Stimulated activated CD8-positive, alpha-beta memory T cell treated with anti-CD3 and anti-CD28 coated beads, Interleukin-7, amount 100 ng/mL, for 24 hours (primary cell): Measurements from ENCODE around the gene OSBPL3.

Experiments used
- DNase-seq: peaks from one replicate; pipeline ENCODE4 v3.0.0-alpha.2; 2020; ENCODE audit warnings: low read depth

The OSBPL3 gene

GRCh38 chr7:24862461-24862860, 117.5 kb downstream of the OSBPL3 start:
- DNase-seq: no peak

- no peak for DNase-seq
Observed at GRCh38 chr7:24861336-24861735, 118.6 kb downstream of the OSBPL3 start.

- DNase-seq: no peak
Observed at GRCh38 chr7:24860611-24861010, 119.4 kb downstream of the OSBPL3 start.

- DNase-seq: no peak
Observed at GRCh38 chr7:24858108-24858977, 121.6 kb downstream of the OSBPL3 start.

- no peak for DNase-seq
Observed at GRCh38 chr7:24857623-24858022, 122.4 kb downstream of the OSBPL3 start.

- DNase-seq: no peak
Observed at GRCh38 chr7:24854866-24855265, 125.1 kb downstream of the OSBPL3 start.

GRCh38 chr7:24851786-24852185, 128.2 kb downstream of the OSBPL3 start:
- DNase-seq: no peak

GRCh38 chr7:24848878-24849277, 131.1 kb downstream of the OSBPL3 start:
- DNase-seq: no peak

GRCh38 chr7:24847754-24848153, 132.2 kb downstream of the OSBPL3 start:
- no peak for DNase-seq

GRCh38 chr7:24843821-24844434, 136.1 kb downstream of the OSBPL3 start:
- no peak for DNase-seq

- DNase-seq: no peak
Observed at GRCh38 chr7:24842449-24843241, 137.3 kb downstream of the OSBPL3 start.

- DNase-seq: no peak
Observed at GRCh38 chr7:24842029-24842428, 137.9 kb downstream of the OSBPL3 start.

GRCh38 chr7:24840563-24840962, 139.4 kb downstream of the OSBPL3 start:
- DNase-seq: no peak

- DNase-seq: no peak
Observed at GRCh38 chr7:24836084-24836483, 143.9 kb downstream of the OSBPL3 start.

GRCh38 chr7:24835643-24836042, 144.3 kb downstream of the OSBPL3 start:
- no peak for DNase-seq

GRCh38 chr7:24834128-24834798, 145.7 kb downstream of the OSBPL3 start:
- DNase-seq: no peak

GRCh38 chr7:24833549-24833948, 146.4 kb downstream of the OSBPL3 start:
- DNase-seq: no peak

- DNase-seq: no peak
Observed at GRCh38 chr7:24831240-24831639, 148.7 kb downstream of the OSBPL3 start.

- no peak for DNase-seq
Observed at GRCh38 chr7:24830440-24831050, 149.4 kb downstream of the OSBPL3 start.

GRCh38 chr7:24829787-24830186, 150.2 kb downstream of the OSBPL3 start:
- DNase-seq: no peak

- DNase-seq: no peak
Observed at GRCh38 chr7:24828891-24829661, 150.9 kb downstream of the OSBPL3 start.
